ENCODE results near the gene MRFAP1.

DNA sequence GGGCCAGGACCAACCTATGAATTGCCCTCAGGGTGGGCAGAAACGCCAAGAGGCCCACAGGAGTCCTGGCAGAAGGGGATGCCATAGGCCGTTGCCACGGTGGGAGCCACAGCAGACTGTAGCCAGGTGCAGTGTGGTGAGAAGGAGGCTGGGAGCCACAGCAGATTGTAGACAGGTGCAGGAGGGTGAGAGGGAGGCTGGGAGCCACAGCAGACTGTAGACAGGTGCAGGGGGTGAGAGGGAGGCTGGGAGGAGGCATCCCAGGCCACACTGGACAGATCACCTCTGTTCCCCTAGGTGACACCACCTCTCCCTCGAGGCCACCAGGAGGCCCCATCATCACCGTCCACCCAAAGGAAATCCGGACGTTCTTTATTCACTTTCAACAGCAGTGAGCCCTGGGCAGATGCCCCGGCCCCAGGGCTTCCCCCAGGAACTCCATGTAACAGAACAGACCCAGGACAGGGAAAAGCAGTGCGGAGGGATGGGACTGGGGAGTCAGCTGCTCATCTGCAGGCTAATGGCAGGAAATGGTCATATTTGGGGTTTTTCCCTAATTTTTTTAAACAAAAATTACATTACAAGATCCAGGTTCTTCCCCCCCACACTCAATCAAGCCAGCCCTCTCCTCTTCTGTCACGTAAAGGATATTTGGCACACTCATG is 19.5 kb upstream of the MRFAP1 start:
- TF ChIP-seq POLR2A (IDR thresholded peaks at IDR 0.05; ENCODE audit: low read depth, low read length) (no peak), POLR2AphosphoS5 (IDR thresholded peaks at IDR 0.05; ENCODE audit: low read depth, low read length) (no peak)
